GM20000 (cell line): ENCODE results near the gene KIN.

Experiments used
- DNase-seq: peaks from one replicate; pipeline ENCODE4 v3.0.0; 2012; ENCODE audit warnings: low spot score
- CTCF ChIP-seq: IDR thresholded peaks from 2 replicates; pipeline ENCODE4 v1.5.1; 2012; ENCODE audit warnings: mild to moderate bottlenecking, control low read depth; ENCODE audit errors: extremely low read depth, missing control alignments

KIN gene

GRCh38 chr10:7810443-7810842, 22.6 kb upstream of the KIN start:
- TF ChIP-seq CTCF: no peak
- no peak for DNase-seq

GRCh38 chr10:7808686-7809267, 21.0 kb upstream of the KIN start:
- no peak for TF ChIP-seq CTCF
- no peak for DNase-seq

- DNase-seq: no peak
- no peak for TF ChIP-seq CTCF
Measured at GRCh38 chr10:7804741-7805140, 16.9 kb upstream of the KIN start.

GRCh38 chr10:7804216-7804615, 16.4 kb upstream of the KIN start:
- no peak for TF ChIP-seq CTCF
- no peak for DNase-seq

GRCh38 chr10:7802606-7803005, 14.8 kb upstream of the KIN start:
- DNase-seq: no peak
- TF ChIP-seq CTCF: no peak

- TF ChIP-seq CTCF: no peak
- DNase-seq: no peak
Measured at GRCh38 chr10:7797582-7797981, 9.8 kb upstream of the KIN start.

- no peak for DNase-seq
- no peak for TF ChIP-seq CTCF
Measured at GRCh38 chr10:7795605-7796004, 7.8 kb upstream of the KIN start.
